ENCODE measurements around the gene MMP19. TPM values are rescaled to one million over a fixed set of nuclear protein-coding genes. Genes with fewer than 3 reads are reported as not detected.
A peak's percentile ranks its signal among the peaks of the same experiment; 100 is the strongest.

The MMP19 gene
- total and polyA plus RNA-seq, 8 donors, result 0.63 to 7.5 (median 3.0) TPM

- 85 to 90% methylated on average over 8 of the region's 8 CpGs for WGBS, 2 donors
- ATAC-seq (no peak), DNase-seq (no peak), FAIRE-seq (no peak)
- H3K27ac ChIP-seq, result no peak overlapping the region
- no peaks in the 10 kb centered on the region for H3K9me3 ChIP-seq
- intact Hi-C loops (cut with DNase I), result loop anchor here in 1 of 3 donors (10.0 kb wide), 1 partner anchor 52 kb away; no protein-coding TSS in a partner anchor
- no peak overlapping the region for H3K4me3 ChIP-seq
- TF ChIP-seq CTCF (IDR thresholded peaks at IDR 0.05), result no peak
- H3K4me1 ChIP-seq, result peaks cover 0 to 1% (median 0%) of the 10 kb centered on the region in 3 donors
- peaks cover 0 to 12% (median 4%) of the 10 kb centered on the region in 3 donors for H3K36me3 ChIP-seq
- no peaks in the 10 kb centered on the region for H3K27me3 ChIP-seq
Observed at GRCh38 chr12:55806982-55807381, 35.8 kb downstream of the MMP19 start.

DNA sequence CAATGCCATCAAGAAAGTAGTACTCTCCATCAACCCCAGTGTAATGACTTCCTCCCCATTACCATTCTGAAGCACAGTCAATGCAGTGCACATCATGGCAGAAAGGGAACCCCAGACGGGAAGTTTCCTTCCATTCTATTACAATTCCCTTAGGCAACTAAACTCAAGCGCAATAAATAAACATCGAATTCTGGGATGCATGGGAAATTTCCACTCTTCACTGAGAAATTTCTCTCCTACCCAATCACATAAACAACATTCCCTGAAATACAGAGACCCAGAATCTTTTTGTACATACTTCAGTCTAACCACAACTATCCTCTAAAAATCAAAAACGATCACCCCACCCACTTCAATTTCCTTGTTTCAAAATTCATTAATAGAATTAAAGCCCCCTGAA, 45.2 kb downstream of the MMP19 start:
- no peaks in the 10 kb centered on the region for H3K9me3 ChIP-seq
- 73 to 82% methylated on average over 4 of the region's 4 CpGs for WGBS, 2 donors
- no peak for FAIRE-seq
- no peak for DNase-seq
- H3K27me3 ChIP-seq, result no peaks in the 10 kb centered on the region
- peaks cover 0 to 63% (median 18%) of the 10 kb centered on the region in 3 donors for H3K36me3 ChIP-seq
- ATAC-seq, result no peak
- H3K4me1 ChIP-seq, result no peaks in the 10 kb centered on the region
- TF ChIP-seq CTCF (IDR thresholded peaks at IDR 0.05), result no peak
- intact Hi-C loops (cut with DNase I), result no loop called here
- no peak overlapping the region for H3K27ac ChIP-seq
- no peak overlapping the region for H3K4me3 ChIP-seq

DNA sequence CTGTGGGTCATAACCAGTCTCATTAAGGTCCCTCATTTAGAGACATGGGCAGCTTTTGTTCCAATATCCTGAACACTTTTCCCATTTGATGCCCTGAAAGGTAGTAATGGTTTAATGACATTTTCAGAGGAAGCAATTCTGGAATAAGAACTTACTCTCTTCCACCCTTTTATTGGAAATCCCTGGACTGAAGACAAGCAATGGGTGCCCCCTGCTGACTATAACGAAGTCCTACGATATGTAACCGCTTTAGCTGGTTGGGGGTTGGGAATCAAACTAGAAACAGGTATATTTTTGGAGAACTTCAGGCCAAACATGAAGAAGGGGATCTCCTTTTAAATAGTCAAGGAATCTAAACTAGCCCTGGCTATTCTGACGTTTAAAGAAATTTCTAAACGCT, 45.7 kb downstream of the MMP19 start:
- H3K27ac ChIP-seq, result no peak overlapping the region
- FAIRE-seq (no peak), DNase-seq (no peak), ATAC-seq (peak in 2 of 4 donors; percentile 69 to 76)
- intact Hi-C loops (cut with DNase I), result no loop called here
- H3K36me3 ChIP-seq, result peaks cover 0 to 63% (median 15%) of the 10 kb centered on the region in 3 donors
- TF ChIP-seq CTCF (IDR thresholded peaks at IDR 0.05), result peak in 2 of 4 donors; percentile 13
- no peaks in the 10 kb centered on the region for H3K9me3 ChIP-seq
- H3K4me3 ChIP-seq, result no peak overlapping the region
- H3K4me1 ChIP-seq, result no peaks in the 10 kb centered on the region
- H3K27me3 ChIP-seq, result no peaks in the 10 kb centered on the region
- 49% methylated on average over 5 of the region's 5 CpGs for WGBS, 2 donors

DNA sequence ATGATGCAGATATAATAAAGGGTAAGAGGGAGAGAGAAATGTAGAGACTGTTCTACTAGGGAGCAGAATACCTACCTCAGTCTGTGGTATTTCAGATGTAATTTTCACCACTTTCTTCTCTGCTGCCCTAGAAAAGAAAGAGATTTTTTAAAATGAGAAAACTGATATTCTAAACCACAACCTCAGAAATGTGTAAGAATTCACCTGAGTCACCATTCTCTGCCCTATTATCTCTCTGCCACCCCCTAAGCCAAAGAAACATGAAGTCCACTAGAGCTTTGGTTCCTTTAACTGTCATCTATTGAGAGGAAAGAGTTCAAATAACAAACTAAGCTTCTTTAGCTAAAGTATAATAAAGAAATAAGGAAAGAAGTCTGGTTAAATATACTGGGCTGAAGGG, 46.8 kb downstream of the MMP19 start:
- Histone ChIP-seq H3K27me3 (no peaks in the 10 kb centered on the region), H3K4me1 (no peaks in the 10 kb centered on the region), H3K9me3 (no peaks in the 10 kb centered on the region), H3K4me3 (no peak overlapping the region), H3K36me3 (peaks cover 0 to 57% (median 15%) of the 10 kb centered on the region in 3 donors), H3K27ac (no peak overlapping the region)
- intact Hi-C loops (cut with DNase I), result no loop called here
- no peak for ATAC-seq
- TF ChIP-seq CTCF (IDR thresholded peaks at IDR 0.05), result no peak
- FAIRE-seq, result no peak
- DNase-seq, result no peak

- no peak for FAIRE-seq
- 93 to 95% methylated on average over 3 to 4 of the region's 4 CpGs for WGBS, 2 donors
Observed at GRCh38 chr12:55789893-55790292, 52.8 kb downstream of the MMP19 start.

More at GRCh38 chr12:55789893-55790292, 52.8 kb downstream of the MMP19 start:
- ATAC-seq, result no peak
- Histone ChIP-seq H3K9me3 (no peaks in the 10 kb centered on the region), H3K27ac (no peak overlapping the region), H3K4me3 (no peak overlapping the region), H3K4me1 (no peaks in the 10 kb centered on the region), H3K36me3 (peaks cover 0 to 54% (median 19%) of the 10 kb centered on the region in 3 donors), H3K27me3 (no peaks in the 10 kb centered on the region)
- no peak for DNase-seq
- no peak for TF ChIP-seq CTCF (IDR thresholded peaks at IDR 0.05)
- intact Hi-C loops (cut with DNase I), result no loop called here

All from pancreas (tissue), 10 donors.